Common myeloid progenitor, CD34-positive (primary cell): ENCODE results near the gene MKRN2.
"Not testable (repeated sequence)": the region's sequence is repeated elsewhere in the genome, so short reads cannot be mapped to it uniquely, and the experiment has no call there.

Experiments
- CTCF ChIA-PET: fragments of 350-600 bp; sonication (Branson Sonifier 250); formaldehyde crosslinking; loops from one replicate; lab custom pipeline; 2021; ENCODE audit warnings: antibody characterized with exemption; lab: Charles Lee
- POLR2A ChIA-PET: fragments of 350-600 bp; sonication (Branson Sonifier 250); formaldehyde crosslinking; loops from one replicate; lab custom pipeline; 2021; ENCODE audit warnings: antibody characterized with exemption; lab: Charles Lee
- DNase-seq, 3 donors: peaks; one replicate each; pipeline versions ENCODE4 v3.0.0 to v3.0.0-alpha.2; 2013
- H3K27ac ChIP-seq, 2 experiments: 1 replicate in 1 of 2; 2 replicates in 1 of 2; pipeline ENCODE4 v1.7.0; 2013; ENCODE audit warnings: inconsistent platforms in 2 of 2, low read length in 2 of 2, mild to moderate bottlenecking in 2 of 2, low read depth in 1 of 2, moderate library complexity in 1 of 2; ENCODE audit not compliant: severe bottlenecking in 2 of 2, insufficient read depth in 1 of 2, poor library complexity in 1 of 2
- H3K27me3 ChIP-seq, 5 experiments: replicated peaks in 2 of 5; 1 replicate in 3 of 5; 2 replicates in 2 of 5; pipeline versions ENCODE4 v1.6.1 to v1.7.0; 2013; ENCODE audit warnings: low read length in 4 of 5, mild to moderate bottlenecking in 2 of 5, moderate library complexity in 2 of 5, inconsistent platforms in 1 of 5; ENCODE audit not compliant: insufficient read depth in 5 of 5, control insufficient read depth in 4 of 5
- H3K36me3 ChIP-seq, 4 experiments: 1 replicate in 2 of 4; 2 replicates in 2 of 4; pipeline versions ENCODE4 v1.6.1 to v1.7.0; 2013; ENCODE audit warnings: low read length in 3 of 4, control low read depth in 1 of 4, mild to moderate bottlenecking in 1 of 4; ENCODE audit not compliant: control insufficient read depth in 4 of 4, insufficient read depth in 4 of 4
- H3K4me1 ChIP-seq, 4 experiments: 1 replicate in 3 of 4; 2 replicates in 1 of 4; pipeline versions ENCODE4 v1.6.1 to v1.7.1; 2013; ENCODE audit warnings: low read length in 3 of 4, mild to moderate bottlenecking in 3 of 4, control low read depth in 1 of 4, inconsistent platforms in 1 of 4, moderate library complexity in 1 of 4; ENCODE audit not compliant: control insufficient read depth in 4 of 4, insufficient read depth in 4 of 4; ENCODE audit errors: control extremely low read depth in 1 of 4
- H3K4me3 ChIP-seq, 7 experiments: 1 replicate in 4 of 7; 2 replicates in 3 of 7; pipeline versions ENCODE4 v1.5.1 to v1.7.0; 2013; ENCODE audit warnings: mild to moderate bottlenecking in 7 of 7, low read length in 6 of 7, moderate library complexity in 6 of 7, inconsistent platforms in 2 of 7, low read depth in 2 of 7, control low read depth in 1 of 7; ENCODE audit not compliant: insufficient read depth in 4 of 7, control insufficient read depth in 1 of 7; ENCODE audit errors: extremely low read depth in 1 of 7
- H3K9me3 ChIP-seq, 5 experiments: 1 replicate in 4 of 5; 2 replicates in 1 of 5; pipeline versions ENCODE4 v1.6.1 to v1.7.1; 2013; ENCODE audit warnings: low read length in 4 of 5, mild to moderate bottlenecking in 2 of 5, inconsistent platforms in 1 of 5, low read depth in 1 of 5, moderate library complexity in 1 of 5; ENCODE audit not compliant: control insufficient read depth in 4 of 5, insufficient read depth in 2 of 5; ENCODE audit errors: control extremely low read depth in 1 of 5
- WGBS: methylation state at CpG from one replicate; pipeline ENCODE4 v1.1.5; 2013; ENCODE audit not compliant: insufficient coverage; 5-methylcytosine and 5-hydroxymethylcytosine counted together

Gene MKRN2

GRCh38 chr3:12536423-12536822, 20.5 kb upstream of the MKRN2 start:
- no peaks in the 10 kb centered on the region for H3K4me1 ChIP-seq
- CTCF ChIA-PET: no interaction called here
- POLR2A ChIA-PET: no interaction called here
- H3K4me3 ChIP-seq: no peak overlapping the region
- no peaks in the 10 kb centered on the region for H3K27me3 ChIP-seq
- DNase-seq: no peak
- no peaks in the 10 kb centered on the region for H3K9me3 ChIP-seq
- peaks cover 2 to 43% (median 24%) of the 10 kb centered on the region in 4 experiments for H3K36me3 ChIP-seq
- WGBS: 100% methylated on average over 5 of the region's 6 CpGs
- no peak overlapping the region for H3K27ac ChIP-seq

GRCh38 chr3:12541625-12542024, 15.3 kb upstream of the MKRN2 start:
- H3K36me3 ChIP-seq: peaks cover 0 to 15% (median 9%) of the 10 kb centered on the region in 4 experiments

DNA sequence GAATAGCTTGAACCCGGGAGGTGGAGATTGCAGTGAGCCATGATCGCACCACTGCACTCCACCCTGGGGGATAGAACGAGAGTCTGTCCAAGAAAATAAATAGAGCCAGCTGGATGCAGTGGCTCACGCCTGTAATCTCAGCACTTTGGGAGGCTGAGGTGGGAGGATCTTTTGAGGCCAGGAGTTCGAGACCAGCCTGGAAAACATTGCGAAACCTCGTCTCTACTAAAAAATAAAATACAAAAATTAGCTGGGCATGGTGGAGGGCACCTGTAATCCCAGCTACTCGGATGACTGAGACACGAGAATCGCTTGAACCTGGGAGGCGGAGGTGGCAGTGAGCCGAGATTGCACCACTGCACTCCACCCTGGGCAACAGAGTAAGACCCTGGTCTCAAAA, 13.4 kb upstream of the MKRN2 start:
- H3K9me3 ChIP-seq, DNase-seq, H3K4me1 ChIP-seq, H3K27ac ChIP-seq, POLR2A ChIA-PET, H3K27me3 ChIP-seq, H3K4me3 ChIP-seq: not testable (repeated sequence)
- peaks cover 0 to 14% (median 9%) of the 10 kb centered on the region in 4 experiments for H3K36me3 ChIP-seq
- CTCF ChIA-PET: interaction anchor here (0.9 to 1.4 kb wide), 3 partner anchors 10 to 120 kb away, joined by 3 read pairs; no protein-coding TSS in a partner anchor
- 97% methylated on average over 10 of the region's 12 CpGs for WGBS

More at GRCh38 chr3:12541625-12542024, 15.3 kb upstream of the MKRN2 start:
- H3K27ac ChIP-seq: no peak overlapping the region
- DNase-seq: peak in 1 of 3 donors; percentile 11
- H3K9me3 ChIP-seq: no peaks in the 10 kb centered on the region
- ChIA-PET CTCF (interaction anchor here (1.4 kb wide), 1 partner anchor 14 kb away, joined by 4 read pairs; no protein-coding TSS in a partner anchor), POLR2A (no interaction called here)
- H3K4me3 ChIP-seq: no peak overlapping the region
- H3K4me1 ChIP-seq: peaks cover 0 to 4% (median 2%) of the 10 kb centered on the region in 4 experiments
- no peaks in the 10 kb centered on the region for H3K27me3 ChIP-seq
- 83% methylated on average over 4 of the region's 8 CpGs for WGBS

GRCh38 chr3:12544652-12545472, 12.0 kb upstream of the MKRN2 start:
- POLR2A ChIA-PET: no interaction called here

DNA sequence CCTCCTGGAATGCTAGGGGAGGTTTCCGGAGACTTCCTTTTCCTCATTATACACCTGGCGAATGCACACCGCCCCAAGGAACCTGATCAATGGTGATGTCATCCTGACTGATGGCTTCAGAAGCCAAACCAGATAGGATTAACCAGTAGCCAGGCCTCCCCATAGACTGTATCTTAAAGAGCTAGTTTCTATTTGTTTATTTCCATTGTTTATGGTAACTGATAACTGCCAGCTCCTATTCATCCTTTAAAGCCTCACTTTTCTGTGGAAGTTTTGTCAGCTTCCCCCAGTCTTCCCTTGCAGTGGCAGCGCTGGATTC, 11.5 kb upstream of the MKRN2 start, which contains the start of gene MKRN2OS:
MKRN2OS (minus strand) TSS at position 27 of the 319 bp plus-strand sequence. CDS start 35 bp downstream, outside the sequence.
- H3K27me3 ChIP-seq: peaks cover 0 to 2% (median 0%) of the 10 kb centered on the region in 5 experiments
- peaks cover 0 to 4% (median under 1%) of the 10 kb centered on the region in 4 experiments for H3K36me3 ChIP-seq
- peaks cover 0 to 4% (median 2%) of the 10 kb centered on the region in 4 experiments for H3K4me1 ChIP-seq
- POLR2A ChIA-PET: no interaction called here
- no peak within 1 kb of the TSS for H3K27ac ChIP-seq
- DNase-seq: no peak
- no peaks in the 10 kb centered on the region for H3K9me3 ChIP-seq
- no peak within 1 kb of the TSS for H3K4me3 ChIP-seq
- WGBS: no CpG with 5 or more reads among the region's 4 CpGs
- CTCF ChIA-PET: interaction anchor here (0.8 kb wide), 1 partner anchor 37 kb away, joined by 4 read pairs; no protein-coding TSS in a partner anchor

More at GRCh38 chr3:12544652-12545472, 12.0 kb upstream of the MKRN2 start:
- Histone ChIP-seq H3K4me3 (no peak overlapping the region), H3K4me1 (peaks cover 0 to 4% (median 2%) of the 10 kb centered on the region in 4 experiments), H3K9me3 (no peaks in the 10 kb centered on the region), H3K36me3 (peaks cover 0 to 10% (median 6%) of the 10 kb centered on the region in 4 experiments), H3K27ac (no peak overlapping the region), H3K27me3 (peaks cover 0 to 2% (median 0%) of the 10 kb centered on the region in 5 experiments)
- no peak for DNase-seq
- WGBS: 89% methylated on average over 5 of the region's 11 CpGs
- CTCF ChIA-PET: interaction anchor here (0.8 kb wide), 1 partner anchor 37 kb away, joined by 4 read pairs; no protein-coding TSS in a partner anchor

DNA sequence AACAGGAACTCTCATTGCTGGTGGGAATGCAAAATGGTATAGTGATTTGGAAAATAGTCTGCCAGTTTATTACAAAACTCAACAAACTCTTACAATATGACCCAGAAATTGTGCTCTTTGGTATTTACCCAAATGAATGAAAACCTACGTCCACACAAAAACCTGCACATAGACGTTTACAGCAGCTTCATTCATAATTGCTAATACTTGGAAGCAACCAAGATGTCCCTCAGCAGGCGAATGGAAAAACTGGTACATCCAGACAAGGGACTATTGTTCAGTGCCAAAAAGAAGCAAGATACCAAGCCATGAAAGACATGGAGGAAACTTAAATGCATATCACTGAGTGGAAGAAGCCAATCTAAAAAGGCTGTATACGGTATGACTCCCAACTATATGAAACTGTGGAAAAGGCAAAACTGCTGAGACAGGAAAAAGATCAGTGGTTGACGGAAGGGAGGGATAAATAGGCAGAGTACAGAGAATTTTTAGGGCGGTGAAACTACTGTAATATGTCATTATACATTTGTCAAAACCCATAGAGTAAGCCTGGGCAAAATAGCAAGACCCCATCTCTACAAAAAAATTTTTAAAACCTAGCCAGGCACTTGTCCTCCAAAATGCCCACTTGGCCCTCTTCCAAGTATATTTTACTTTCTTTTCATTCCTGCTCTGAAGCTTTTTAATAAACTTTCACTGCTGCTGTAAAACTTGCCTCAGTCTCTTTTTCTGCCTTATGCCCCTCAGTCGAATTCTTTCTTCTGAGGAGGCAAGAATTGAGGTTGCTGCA, 6.7 kb upstream of the MKRN2 start:
- Histone ChIP-seq H3K9me3 (no peaks in the 10 kb centered on the region), H3K27me3 (peaks cover 0 to 28% (median 2%) of the 10 kb centered on the region in 5 experiments), H3K36me3 (no peaks in the 10 kb centered on the region), H3K4me3 (no peak overlapping the region), H3K4me1 (peaks cover 0 to 10% (median 4%) of the 10 kb centered on the region in 4 experiments), H3K27ac (no peak overlapping the region)
- DNase-seq: no peak
- ChIA-PET POLR2A (no interaction called here), CTCF (no interaction called here)
- WGBS: 78% methylated on average over 4 of the region's 7 CpGs
